GM12878 (cell line): ENCODE measurements around the gene ERC2. TPM values are rescaled to one million over a fixed set of nuclear protein-coding genes. Genes with fewer than 3 reads are reported as not detected.

Experiments
- ATAC-seq: fragments of 200-7000 bp; cut with Tn5 transposase; 3 replicates; pipeline ENCODE4 v1.9.1; 2020; ENCODE audit warnings: mild to moderate bottlenecking, moderate library complexity
- BruUV-seq: library from RNA; stranded (reverse); fragments of 400-500 nt; replicated peaks from 2 replicates; lab custom pipeline; 2021; lab: Mats Ljungman, UMichigan
- CTCF ChIA-PET: fragments of 300-600 bp; sonication (Branson Sonifier 250); formaldehyde crosslinking; extraction: SDS; loops from one replicate; lab custom pipeline; 2021; ENCODE audit warnings: inconsistent platforms; lab: Yijun Ruan, JAX
- POLR2A ChIA-PET: fragments of 350-600 bp; formaldehyde crosslinking; extraction: SDS; loops from one replicate; lab custom pipeline; 2021; ENCODE audit warnings: inconsistent platforms; lab: Charles Lee
- RAD21 ChIA-PET: fragments of 300-600 bp; sonication (Branson Sonifier 250); formaldehyde crosslinking; loops from one replicate; lab custom pipeline; 2023; ENCODE audit warnings: antibody characterized with exemption; ENCODE audit not compliant: unreplicated experiment; lab: Charles Lee
- SMC1A ChIA-PET: fragments of 300-600 bp; sonication (Branson Sonifier 250); formaldehyde crosslinking; loops from one replicate; lab custom pipeline; 2023; ENCODE audit not compliant: unreplicated experiment, uncharacterized antibody; lab: Charles Lee
- DNase-seq: peaks from one replicate; pipeline ENCODE4 v3.0.0-alpha.2; 2011; ENCODE audit warnings: low read depth, low spot score
- FAIRE-seq: peaks from 3 replicates; lab custom pipeline; 2011; peaks lifted over from hg19 to GRCh38; lab: Jason Lieb, UNC
- H2AFZ ChIP-seq: 2 replicates; pipeline ENCODE4 v1.6.0; 2011; ENCODE audit warnings: low read depth, low read length, control low read depth; ENCODE audit not compliant: control insufficient read depth
- H3K27ac ChIP-seq: 2 replicates; pipeline ENCODE4 v1.5.1; 2011; ENCODE audit warnings: control low read depth; ENCODE audit not compliant: control insufficient read depth, insufficient read depth
- H3K27me3 ChIP-seq, 2 experiments: replicated peaks in 1 of 2; 2 replicates each; pipeline versions ENCODE4 v1.6.0 to v1.6.1; 2011; ENCODE audit warnings: low read length in 1 of 2; ENCODE audit not compliant: control insufficient read depth in 2 of 2, insufficient read depth in 2 of 2
- H3K36me3 ChIP-seq, 2 experiments: 2 replicates each; pipeline ENCODE4 v1.5.1; 2011; ENCODE audit warnings: low read length in 1 of 2; ENCODE audit not compliant: control insufficient read depth in 2 of 2, insufficient read depth in 2 of 2
- H3K4me1 ChIP-seq: 2 replicates; pipeline ENCODE4 v1.6.1; 2011; ENCODE audit warnings: mild to moderate bottlenecking, low read length, moderate library complexity, mixed read lengths; ENCODE audit not compliant: control insufficient read depth, insufficient read depth
- H3K4me2 ChIP-seq: 2 replicates; pipeline ENCODE4 v1.6.0; 2011; ENCODE audit warnings: control low read depth; ENCODE audit not compliant: control insufficient read depth, insufficient read depth
- H3K4me3 ChIP-seq: fragments of 200-600 bp; sonication (generic); 2 replicates; pipeline ENCODE4 v1.5.1; 2016
- H3K79me2 ChIP-seq: 2 replicates; pipeline ENCODE4 v1.6.0; 2011; ENCODE audit warnings: low read length; ENCODE audit not compliant: control insufficient read depth, insufficient read depth
- H3K9ac ChIP-seq: 2 replicates; pipeline ENCODE4 v1.8.0; 2011; ENCODE audit warnings: low read length, control low read depth, mixed read lengths; ENCODE audit not compliant: control insufficient read depth, insufficient read depth
- H3K9me3 ChIP-seq: replicated peaks from 3 replicates; pipeline ENCODE4 v1.5.1; 2011; ENCODE audit warnings: mild to moderate bottlenecking, low read length; ENCODE audit not compliant: control insufficient read depth, insufficient read depth
- H4K20me1 ChIP-seq: 2 replicates; pipeline ENCODE4 v1.6.0; 2011; ENCODE audit not compliant: control insufficient read depth, insufficient read depth
- BMI1 ChIP-seq: fragments of 450-650 bp; IDR thresholded peaks from 2 replicates; pipeline ENCODE4 v1.6.1; 2016; ENCODE audit warnings: mild to moderate bottlenecking, moderate library complexity, borderline replicate concordance
- CTCF ChIP-seq, 3 experiments: IDR thresholded peaks in 2 of 3; conservative IDR thresholded peaks in 1 of 3; 2 replicates each; pipeline ENCODE4 v1.5.1; 2011; ENCODE audit warnings: low read depth in 3 of 3, low read length in 3 of 3, mild to moderate bottlenecking in 3 of 3, control low read depth in 2 of 3, moderate library complexity in 2 of 3, inconsistent platforms in 1 of 3, mixed read lengths in 1 of 3; ENCODE audit not compliant: control insufficient read depth in 2 of 3, insufficient read depth in 1 of 3; ENCODE audit errors: extremely low read depth in 1 of 3
- CUX1 ChIP-seq: IDR thresholded peaks from 2 replicates; pipeline ENCODE4 v1.6.1; 2012; ENCODE audit warnings: improper control_type of control experiment, low read depth, low read length; ENCODE audit not compliant: insufficient replicate concordance
- HDGF ChIP-seq: fragments of 450-650 bp; IDR thresholded peaks from 2 replicates; pipeline ENCODE4 v1.6.1; 2016; ENCODE audit warnings: antibody characterized with exemption
- SPI1 ChIP-seq: IDR thresholded peaks from 2 replicates; pipeline ENCODE4 v1.6.1; 2011; ENCODE audit warnings: low read depth, mild to moderate bottlenecking, low read length, moderate library complexity, borderline replicate concordance; ENCODE audit not compliant: insufficient read depth
- WGBS: methylation state at CpG from one replicate; pipeline ENCODE4 v1.1.6; 2016; ENCODE audit warnings: low lambda C conversion rate; ENCODE audit not compliant: insufficient replicate concordance, insufficient coverage; ENCODE audit errors: missing lambda C conversion rate; 5-methylcytosine and 5-hydroxymethylcytosine counted together
- in situ Hi-C: fragments of 300-500 bp; cut with MboI; formaldehyde crosslinking; loops from 9 replicates; pipeline ENCODE4 v1.14.3; 2018; ENCODE audit warnings: mixed read lengths
- intact Hi-C: fragments of 100-400 bp; cut with micrococcal nuclease; formaldehyde crosslinking; loops from one replicate; pipeline ENCODE4 v1.14.2; 2022; ENCODE audit not compliant: unreplicated experiment
- polyA plus RNA-seq, 11 experiments: library from polyadenylated mRNA; depleted of rRNA in 4 of 11; unstranded in 6 of 11; stranded (reverse) in 5 of 11; fragments of >200 nt; fragmentation: Nextera tagmentation in 4 of 11; fragmentation: Illumina TruSeq in 1 of 11; extraction: Ambion mirVana in 4 of 11; extraction: Trizol in 1 of 11; gene quantifications; 1 replicate in 1 of 11; 2 replicates in 10 of 11; pipeline versions ENCODE4 v1.2.1 to v1.2.3, GENCODE V29; 2011 to 2016; ENCODE audit warnings: inconsistent platforms in 2 of 11, missing spikeins in 2 of 11, low read depth in 1 of 11
- total RNA-seq, 4 experiments: library from RNA; depleted of rRNA in 3 of 4; stranded (reverse); fragments of >200 nt in 3 of 4; fragmentation: Illumina TruSeq in 1 of 4; extraction: Trizol in 1 of 4; gene quantifications; 2 replicates each; pipeline versions ENCODE4 v1.2.1 to v1.2.3, GENCODE V29; 2013 to 2021

The ERC2 gene
- total and polyA plus RNA-seq, 10 of the 15 experiments (the other 5 are each of a cell fraction or from before 2014, with no cell fraction given), result 0.06 to 1.4 (median 0.12) TPM; not detected in 3

- no peak for FAIRE-seq
- intact Hi-C loops (loop anchor here (5.0 to 10.0 kb wide), 3 partner anchors 102 to 869 kb away; no protein-coding TSS in a partner anchor), in situ Hi-C loops (loop anchor here (5.0 to 10.0 kb wide), 2 partner anchors 242 to 869 kb away; no protein-coding TSS in a partner anchor)
- WGBS, result 51% methylated on average over 5 of the region's 5 CpGs
- Histone ChIP-seq H2AFZ (no peak overlapping the region; the same call in 1 of the 2 replicates), H3K9ac (no peak overlapping the region), H3K4me2 (peak overlapping the region; percentile 74), H3K79me2 (no peaks in the 10 kb centered on the region), H4K20me1 (no peaks in the 10 kb centered on the region), H3K9me3 (no peaks in the 10 kb centered on the region), H3K27me3 (0 out of 4 replicates have a peak, but pooled peaks cover 0 to 1% of the 10 kb centered on the region in 2 experiments), H3K27ac (peak overlapping the region; percentile 16; the same call in 1 of the 2 replicates), H3K4me3 (no peak overlapping the region), H3K4me1 (peaks cover 41% of the 10 kb centered on the region), H3K36me3 (no peaks in the 10 kb centered on the region)
- BruUV-seq, result no TSS peak
- DNase-seq, result no peak
- peak; percentile 32; the same call in 2 of the 3 replicates for ATAC-seq
- CTCF ChIA-PET, result interaction anchor here (0.8 to 3.5 kb wide), 8 partner anchors 9 to 248 kb away, joined by 3 to 11 read pairs (median 3); no protein-coding TSS in a partner anchor
- SMC1A ChIA-PET, result interaction anchor here (0.9 to 1.4 kb wide), 5 partner anchors 22 to 248 kb away, joined by 3 to 8 read pairs (median 3); no protein-coding TSS in a partner anchor
- RAD21 ChIA-PET, result interaction anchor here (4.0 kb wide), 1 partner anchor 237 kb away, joined by 43 read pairs; the partner anchor contains the start of gene WNT5A
- TF ChIP-seq CUX1, result peak; percentile 85
- TF ChIP-seq HDGF, result no peak
- peak in 2 of 3 experiments; percentile 18 to 22; a peak in 1 of 6 replicates for TF ChIP-seq CTCF (IDR thresholded peaks at IDR 0.05 in 2 of 3, conservative IDR thresholded peaks at IDR 0.05 in 1 of 3; ENCODE audit: control insufficient read depth in 2 of 3, extremely low read depth in 1 of 3, insufficient read depth in 1 of 3, low read depth in 3 of 3, low read length in 3 of 3)
- TF ChIP-seq SPI1, result peak; percentile 45; the same call in 1 of the 2 replicates
- TF ChIP-seq BMI1, result no peak
- POLR2A ChIA-PET, result interaction anchor here (0.6 kb wide), 1 partner anchor 75 kb away, joined by 3 read pairs; no protein-coding TSS in a partner anchor
These were observed 744.4 kb downstream of the ERC2 start for GRCh38 chr3:55723653-55724406.
